A673 (cell line): ENCODE data around the gene MARS2.

Experiments used
- CTCF ChIP-seq: fragments of 300-800, 200-600 bp; sonication (generic); conservative IDR thresholded peaks from 2 replicates; pipeline ENCODE4 v1.5.1; 2017; ENCODE audit warnings: low read depth, mild to moderate bottlenecking, antibody characterized with exemption, low read length, moderate library complexity, mixed read lengths
- EZH2 ChIP-seq: fragments of 200-600 bp; sonication (generic); IDR thresholded peaks from 2 replicates; pipeline ENCODE4 v1.6.1; 2017; ENCODE audit warnings: borderline replicate concordance, low read depth, mild to moderate bottlenecking, mixed read lengths, antibody characterized with exemption, low read length; ENCODE audit not compliant: poor library complexity, severe bottlenecking

GRCh38 chr2:197713271-197713670 is 8.1 kb downstream of the MARS2 start:
- TF ChIP-seq CTCF: no peak
- no peak for TF ChIP-seq EZH2
